Adipocyte (in vitro differentiated cells): ENCODE measurements around the gene IQCH.
"Not testable (repeated sequence)": the region's sequence is repeated elsewhere in the genome, so short reads cannot be mapped to it uniquely, and the experiment has no call there.

Source experiments
- DNase-seq: peaks from one replicate; pipeline ENCODE4 v3.0.0-alpha.2; 2015; ENCODE audit warnings: low read depth
- H3K27me3 ChIP-seq: replicated peaks from 2 replicates; pipeline ENCODE4 v1.7.0; 2013; ENCODE audit warnings: mild to moderate bottlenecking, low read length, moderate library complexity; ENCODE audit not compliant: control insufficient read depth, insufficient read depth
- H3K36me3 ChIP-seq: 2 replicates; pipeline ENCODE4 v1.7.0; 2013; ENCODE audit warnings: low read length, mild to moderate bottlenecking, moderate library complexity; ENCODE audit not compliant: control insufficient read depth, insufficient read depth, severe bottlenecking
- H3K4me1 ChIP-seq: 2 replicates; pipeline ENCODE4 v1.7.0; 2013; ENCODE audit warnings: mild to moderate bottlenecking, low read length, moderate library complexity; ENCODE audit not compliant: control insufficient read depth, insufficient read depth
- H3K4me3 ChIP-seq: 2 replicates; pipeline ENCODE4 v1.7.0; 2013; ENCODE audit warnings: mild to moderate bottlenecking, low read length, moderate library complexity
- H3K9ac ChIP-seq: 2 replicates; pipeline ENCODE4 v1.7.0; 2013; ENCODE audit warnings: mild to moderate bottlenecking, low read length, moderate library complexity
- H3K9me3 ChIP-seq: 2 replicates; pipeline ENCODE4 v1.7.0; 2013; ENCODE audit warnings: mild to moderate bottlenecking, low read length, moderate library complexity; ENCODE audit not compliant: control insufficient read depth

Gene IQCH

DNA sequence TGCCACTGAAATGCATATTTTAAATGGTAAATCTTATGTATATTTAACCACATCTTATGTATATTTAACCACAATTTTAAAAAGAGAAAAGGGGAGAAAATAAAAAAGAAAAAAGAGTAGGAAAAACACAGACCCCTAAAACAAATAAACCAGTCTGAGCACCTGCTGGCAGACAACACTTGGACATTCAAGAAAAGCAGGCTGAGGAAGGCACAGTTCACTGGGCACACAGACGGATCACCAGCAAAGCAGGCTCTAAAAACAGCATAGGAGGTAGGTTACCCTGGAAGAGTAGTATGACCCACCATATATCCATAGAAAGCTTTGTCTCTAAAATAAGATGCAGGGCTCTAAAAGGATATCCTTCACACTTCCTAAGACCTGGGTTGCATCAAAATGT, 27.2 kb upstream of the IQCH start:
- Histone ChIP-seq H3K4me1 (peaks cover 17% of the 10 kb centered on the region), H3K27me3 (no peaks in the 10 kb centered on the region), H3K9me3 (no peaks in the 10 kb centered on the region), H3K36me3 (peaks cover 38% of the 10 kb centered on the region), H3K4me3 (no peak overlapping the region), H3K9ac (no peak overlapping the region)
- no peak for DNase-seq

DNA sequence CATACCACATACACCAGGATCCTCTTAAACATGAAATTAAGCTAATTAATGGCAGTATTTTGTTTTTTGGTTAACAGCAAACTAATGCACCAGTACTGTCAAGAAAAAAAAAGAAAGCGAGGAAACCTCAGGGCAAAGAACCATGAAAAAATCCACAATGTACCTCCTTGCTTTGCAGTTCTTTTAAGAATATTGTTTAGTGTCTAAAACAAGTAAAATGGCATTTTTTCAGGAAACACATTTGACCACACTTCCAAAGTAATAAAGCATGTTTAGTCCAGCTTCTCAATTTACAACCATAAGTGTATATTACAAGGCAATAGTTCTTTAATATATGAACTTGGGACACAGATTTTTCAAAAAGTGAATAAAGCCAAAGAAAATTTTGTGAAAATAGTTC, 26.7 kb upstream of the IQCH start:
- no peak for DNase-seq
- Histone ChIP-seq H3K4me1 (peaks cover 17% of the 10 kb centered on the region), H3K36me3 (peaks cover 42% of the 10 kb centered on the region), H3K9me3 (no peaks in the 10 kb centered on the region), H3K9ac (no peak overlapping the region), H3K27me3 (no peaks in the 10 kb centered on the region), H3K4me3 (no peak overlapping the region)

GRCh38 chr15:67228286-67228685, 26.3 kb upstream of the IQCH start:
- Histone ChIP-seq H3K27me3 (no peaks in the 10 kb centered on the region), H3K9ac (no peak overlapping the region), H3K4me1 (peaks cover 17% of the 10 kb centered on the region), H3K9me3 (no peaks in the 10 kb centered on the region), H3K4me3 (no peak overlapping the region), H3K36me3 (peaks cover 46% of the 10 kb centered on the region)
- no peak for DNase-seq

DNA sequence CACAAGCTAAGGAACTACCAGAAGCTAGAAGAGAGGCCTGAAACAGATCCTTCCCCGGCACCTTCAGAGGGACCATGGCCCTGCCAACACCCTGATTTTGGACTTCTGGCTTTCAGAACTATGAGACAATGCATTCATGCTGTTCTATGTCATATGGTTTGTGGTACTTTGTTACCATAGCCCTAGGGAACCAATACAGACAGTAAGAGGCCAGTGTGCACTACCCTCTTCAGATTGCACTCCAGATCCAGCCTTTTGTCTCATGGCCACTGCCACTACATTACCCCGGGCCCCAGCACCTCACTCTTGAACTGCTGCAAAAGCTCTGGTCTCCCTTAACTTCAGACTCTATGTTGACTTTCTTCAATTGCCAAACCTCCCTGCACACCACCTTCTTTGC, 24.1 kb upstream of the IQCH start:
- H3K36me3 ChIP-seq: peaks cover 58% of the 10 kb centered on the region
- no peak overlapping the region for H3K4me3 ChIP-seq
- no peaks in the 10 kb centered on the region for H3K27me3 ChIP-seq
- no peak for DNase-seq
- H3K9ac ChIP-seq: no peak overlapping the region
- peaks cover 6% of the 10 kb centered on the region for H3K4me1 ChIP-seq
- H3K9me3 ChIP-seq: no peaks in the 10 kb centered on the region

DNA sequence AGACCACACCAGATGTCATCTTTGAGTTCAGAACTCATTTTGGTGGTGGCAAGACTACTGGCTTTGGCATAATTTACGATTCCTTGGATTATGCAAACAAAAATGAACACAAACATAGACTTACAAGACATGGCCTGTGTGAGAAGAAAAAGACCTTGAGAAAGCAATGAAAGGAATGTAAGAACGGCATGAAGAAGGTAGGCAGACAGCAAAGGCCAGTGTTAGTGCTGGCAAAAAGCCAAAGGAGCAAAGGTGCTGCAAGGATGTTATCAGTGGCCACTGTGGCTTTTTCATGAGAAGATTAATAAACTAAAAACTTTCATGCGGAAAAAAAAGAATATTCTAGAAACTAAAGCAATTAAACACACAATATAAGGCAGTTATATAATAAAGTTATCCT, 22.0 kb upstream of the IQCH start:
- H3K4me3 ChIP-seq: no peak overlapping the region
- H3K36me3 ChIP-seq: peaks cover 56% of the 10 kb centered on the region
- no peak overlapping the region for H3K9ac ChIP-seq
- H3K9me3 ChIP-seq: no peaks in the 10 kb centered on the region
- H3K27me3 ChIP-seq: no peaks in the 10 kb centered on the region
- H3K4me1 ChIP-seq: no peaks in the 10 kb centered on the region
- no peak for DNase-seq

DNA sequence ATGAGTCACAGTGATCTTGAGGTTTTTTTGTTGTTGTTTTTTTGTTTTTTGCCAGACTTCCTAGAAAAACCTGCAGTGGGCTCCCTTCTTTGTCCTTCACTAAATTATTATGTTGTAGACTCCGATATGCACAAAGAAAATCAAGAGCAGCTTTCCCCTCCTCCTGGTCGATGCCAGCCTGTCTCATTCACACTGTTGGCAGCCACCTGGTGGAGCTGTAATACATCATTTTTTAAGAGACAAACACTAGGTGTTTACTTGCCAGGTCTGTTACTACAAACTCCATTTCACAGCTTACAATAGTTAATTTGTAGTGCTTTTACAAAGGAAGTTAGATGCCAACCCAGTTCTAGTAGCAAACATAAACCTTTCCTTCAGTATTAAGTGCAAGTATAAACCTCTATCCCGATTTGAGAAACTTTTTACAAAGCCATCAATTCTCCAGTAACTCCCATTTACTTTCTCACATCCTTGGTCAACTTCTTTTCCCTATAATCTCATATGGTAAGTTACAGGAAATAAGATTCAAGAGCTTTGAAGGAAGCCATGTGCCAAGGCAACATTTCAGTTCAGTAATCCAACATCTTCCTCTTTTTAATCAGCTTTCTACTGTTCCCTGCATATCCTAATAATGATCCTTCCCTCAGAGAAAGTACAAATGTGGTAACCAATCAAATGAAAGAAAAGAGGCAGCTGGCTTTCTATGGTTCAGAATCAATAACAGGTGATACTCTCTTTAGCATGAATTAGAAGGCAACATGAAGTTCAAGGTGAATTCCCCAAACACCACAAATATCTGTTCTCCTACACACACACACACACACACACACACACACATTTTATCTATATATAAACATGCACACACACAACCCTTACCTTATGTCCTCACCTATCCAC, 14.1 kb upstream of the IQCH start:
- H3K36me3 ChIP-seq: peaks cover 6% of the 10 kb centered on the region
- no peak for DNase-seq
- no peaks in the 10 kb centered on the region for H3K27me3 ChIP-seq
- H3K9ac ChIP-seq: no peak overlapping the region
- H3K9me3 ChIP-seq: peaks cover 4% of the 10 kb centered on the region
- peaks cover 27% of the 10 kb centered on the region for H3K4me1 ChIP-seq
- no peak overlapping the region for H3K4me3 ChIP-seq

- Histone ChIP-seq H3K27me3 (no peaks in the 10 kb centered on the region), H3K9me3 (peaks cover 5% of the 10 kb centered on the region), H3K4me3 (no peak overlapping the region), H3K9ac (no peak overlapping the region), H3K4me1 (peaks cover 27% of the 10 kb centered on the region), H3K36me3 (peaks cover 10% of the 10 kb centered on the region)
- DNase-seq: no peak
Observed at GRCh38 chr15:67241132-67241855, 13.3 kb upstream of the IQCH start.

- DNase-seq: peak; percentile 64
- Histone ChIP-seq H3K4me3 (no peak overlapping the region), H3K4me1 (peaks cover 28% of the 10 kb centered on the region), H3K27me3 (no peaks in the 10 kb centered on the region), H3K36me3 (peaks cover 10% of the 10 kb centered on the region), H3K9ac (no peak overlapping the region), H3K9me3 (peaks cover 5% of the 10 kb centered on the region)
Observed at GRCh38 chr15:67242708-67243111, 11.9 kb upstream of the IQCH start.

- H3K4me3 ChIP-seq: no peak overlapping the region
- DNase-seq: peak; percentile 68
- H3K36me3 ChIP-seq: peaks cover 10% of the 10 kb centered on the region
- peaks cover 23% of the 10 kb centered on the region for H3K4me1 ChIP-seq
- peaks cover 5% of the 10 kb centered on the region for H3K9me3 ChIP-seq
- no peak overlapping the region for H3K9ac ChIP-seq
- no peaks in the 10 kb centered on the region for H3K27me3 ChIP-seq
Observed at GRCh38 chr15:67244971-67245478, 9.6 kb upstream of the IQCH start.

DNA sequence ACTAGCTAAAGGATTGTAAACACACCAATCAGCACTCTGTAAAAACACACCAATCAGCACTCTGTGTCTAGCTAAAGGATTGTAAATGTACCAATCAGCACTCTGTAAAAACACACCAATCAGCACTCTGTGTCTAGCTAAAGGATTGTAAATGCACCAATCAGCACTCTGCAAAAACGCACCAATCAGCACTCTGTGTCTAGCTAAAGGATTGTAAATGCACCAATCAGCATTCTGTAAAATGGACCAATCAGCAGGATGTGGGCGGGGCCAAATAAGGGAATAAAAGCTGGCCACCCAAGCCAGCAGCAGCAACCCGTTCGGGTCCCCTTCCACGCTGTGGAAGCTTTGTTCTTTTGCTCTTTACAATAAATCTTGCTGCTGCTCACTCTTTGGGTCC, 8.0 kb upstream of the IQCH start:
- H3K27me3 ChIP-seq, H3K4me3 ChIP-seq, H3K9ac ChIP-seq, H3K9me3 ChIP-seq, DNase-seq: not testable (repeated sequence)
- H3K4me1 ChIP-seq: peaks cover 21% of the 10 kb centered on the region
- H3K36me3 ChIP-seq: peaks cover 10% of the 10 kb centered on the region

GRCh38 chr15:67248011-67248505, 6.5 kb upstream of the IQCH start:
- Histone ChIP-seq H3K9ac (no peak overlapping the region), H3K4me3 (no peak overlapping the region), H3K9me3 (peaks cover 5% of the 10 kb centered on the region), H3K36me3 (peaks cover 10% of the 10 kb centered on the region), H3K4me1 (peaks cover 15% of the 10 kb centered on the region), H3K27me3 (no peaks in the 10 kb centered on the region)
- no peak for DNase-seq
